AG04449 (cell line): ENCODE results near the gene MOXD1.

ENCODE experiments used
- CTCF ChIA-PET: fragments of 350-600 bp; formaldehyde crosslinking; extraction: SDS; loops from one replicate; lab custom pipeline; 2021; ENCODE audit warnings: antibody characterized with exemption; lab: Yijun Ruan, JAX
- POLR2A ChIA-PET: fragments of 400-600, 350-600 bp; formaldehyde crosslinking; extraction: SDS; loops from one replicate; lab custom pipeline; 2020; ENCODE audit warnings: antibody characterized with exemption, inconsistent platforms; lab: Yijun Ruan, JAX
- DNase-seq: peaks from one replicate; pipeline ENCODE4 v3.0.0-alpha.2; 2010; ENCODE audit warnings: low read depth, low spot score
- H3K4me3 ChIP-seq: 2 replicates; pipeline ENCODE4 v1.5.1; 2011; ENCODE audit warnings: low read depth, mild to moderate bottlenecking, control low read depth, low read length
- CTCF ChIP-seq: IDR thresholded peaks from one replicate; pipeline ENCODE4 v1.5.1; 2011; ENCODE audit warnings: mild to moderate bottlenecking, moderate library complexity, low read length, control low read depth, inconsistent platforms; ENCODE audit not compliant: insufficient read depth; ENCODE audit errors: missing control alignments

The MOXD1 gene

GRCh38 chr6:132253906-132254305, 147.4 kb downstream of the MOXD1 start:
- H3K4me3 ChIP-seq: no peak overlapping the region
- DNase-seq: no peak
- TF ChIP-seq CTCF: no peak
- POLR2A ChIA-PET: interaction anchor here (0.6 to 1.1 kb wide), 2 partner anchors 231 to 303 kb away, joined by 3 to 5 read pairs; partner anchors contain the start of gene CCN2
- CTCF ChIA-PET: interaction anchor here (1.1 to 11.9 kb wide), 4 partner anchors 25 to 338 kb away, joined by 3 to 173 read pairs (median 86); no protein-coding TSS in a partner anchor

GRCh38 chr6:132253211-132253610, 148.1 kb downstream of the MOXD1 start:
- H3K4me3 ChIP-seq: no peak overlapping the region
- TF ChIP-seq CTCF: no peak
- ChIA-PET POLR2A (interaction anchor here (1.1 kb wide), 1 partner anchor 302 kb away, joined by 3 read pairs; the partner anchor contains the start of gene CCN2), CTCF (interaction anchor here (1.1 to 11.9 kb wide), 4 partner anchors 26 to 337 kb away, joined by 3 to 173 read pairs (median 86); no protein-coding TSS in a partner anchor)
- DNase-seq: no peak

- ChIA-PET POLR2A (no interaction called here), CTCF (interaction anchor here (0.6 to 1.6 kb wide), 4 partner anchors 28 to 322 kb away, joined by 3 to 6 read pairs (median 3); no protein-coding TSS in a partner anchor)
- no peak for TF ChIP-seq CTCF
- no peak for DNase-seq
- no peak overlapping the region for H3K4me3 ChIP-seq
Measured at GRCh38 chr6:132252113-132252512, 149.2 kb downstream of the MOXD1 start.

- ChIA-PET POLR2A (no interaction called here), CTCF (interaction anchor here (0.6 to 5.5 kb wide), 6 partner anchors 7 to 322 kb away, joined by 3 to 38 read pairs (median 4); no protein-coding TSS in a partner anchor)
- no peak for DNase-seq
- no peak for TF ChIP-seq CTCF
- no peak overlapping the region for H3K4me3 ChIP-seq
Measured at GRCh38 chr6:132251711-132252110, 149.6 kb downstream of the MOXD1 start.

GRCh38 chr6:132247381-132248159, 153.7 kb downstream of the MOXD1 start:
- ChIA-PET CTCF (interaction anchor here (0.6 to 5.5 kb wide), 6 partner anchors 11 to 322 kb away, joined by 3 to 38 read pairs (median 12); no protein-coding TSS in a partner anchor), POLR2A (no interaction called here)
- TF ChIP-seq CTCF: no peak
- no peak for DNase-seq
- no peak overlapping the region for H3K4me3 ChIP-seq

GRCh38 chr6:132246632-132247270, 154.5 kb downstream of the MOXD1 start:
- DNase-seq: no peak
- no peak for TF ChIP-seq CTCF
- H3K4me3 ChIP-seq: no peak overlapping the region
- ChIA-PET POLR2A (no interaction called here), CTCF (interaction anchor here (1.2 to 5.5 kb wide), 5 partner anchors 12 to 322 kb away, joined by 4 to 38 read pairs (median 13); no protein-coding TSS in a partner anchor)
